ENCODE data around the gene AP4M1. TPM values are rescaled to one million over a fixed set of nuclear protein-coding genes. Genes with fewer than 3 reads are reported as not detected.
A peak's percentile ranks its signal among the peaks of the same experiment; 100 is the strongest.

The AP4M1 gene
- total RNA-seq: 10 to 100 TPM; 13.4 to 16.0 (median 16.0) TPM

- peaks cover 34% of the 10 kb centered on the region for H3K4me1 Mint-ChIP-seq (ENCODE audit: low read depth)
- H3K9me3 Mint-ChIP-seq: no peaks in the 10 kb centered on the region
- peaks cover 39% of the 10 kb centered on the region for H3K36me3 Mint-ChIP-seq (ENCODE audit: insufficient read depth)
- ATAC-seq (peak; percentile 87 to 89), DNase-seq (peak; percentile 92)
- no peaks in the 10 kb centered on the region for H3K27me3 Mint-ChIP-seq (ENCODE audit: low read depth)
- H3K4me3 Mint-ChIP-seq: peak within 1 kb of the TSS; percentile 94
Observed at GRCh38 chr7:100101016-100101862, at the start of gene AP4M1, which contains the start of gene MCM7. Gene AP4M1, plus strand, starts transcription at chr7:100101643. Its CDS starts 72 bp downstream, at chr7:100101715. Gene MCM7, minus strand, starts transcription at chr7:100101397. Its CDS starts 103 bp downstream, at chr7:100101294.

GRCh38 chr7:100053215-100053614 is 48.2 kb upstream of the AP4M1 start:
- peaks cover 4% of the 10 kb centered on the region for H3K36me3 Mint-ChIP-seq (ENCODE audit: insufficient read depth)
- no peak overlapping the region for H3K4me3 Mint-ChIP-seq
- DNase-seq (no peak), ATAC-seq (no peak)
- peaks cover 11% of the 10 kb centered on the region for H3K4me1 Mint-ChIP-seq (ENCODE audit: low read depth)
- no peaks in the 10 kb centered on the region for H3K9me3 Mint-ChIP-seq
- H3K27me3 Mint-ChIP-seq (ENCODE audit: low read depth): no peaks in the 10 kb centered on the region

GRCh38 chr7:100057006-100057405 is 44.4 kb upstream of the AP4M1 start:
- Mint-ChIP-seq H3K4me1 (ENCODE audit: low read depth) (no peaks in the 10 kb centered on the region), H3K27me3 (ENCODE audit: low read depth) (no peaks in the 10 kb centered on the region), H3K36me3 (ENCODE audit: insufficient read depth) (peaks cover 12% of the 10 kb centered on the region), H3K9me3 (no peaks in the 10 kb centered on the region), H3K4me3 (no peak overlapping the region)
- DNase-seq (no peak), ATAC-seq (no peak)

GRCh38 chr7:100059251-100059739 is 42.1 kb upstream of the AP4M1 start:
- Mint-ChIP-seq H3K27me3 (ENCODE audit: low read depth) (no peaks in the 10 kb centered on the region), H3K36me3 (ENCODE audit: insufficient read depth) (peaks cover 20% of the 10 kb centered on the region), H3K4me3 (no peak overlapping the region), H3K9me3 (no peaks in the 10 kb centered on the region), H3K4me1 (ENCODE audit: low read depth) (no peaks in the 10 kb centered on the region)
- DNase-seq (no peak), ATAC-seq (no peak)

- H3K36me3 Mint-ChIP-seq (ENCODE audit: insufficient read depth): peaks cover 27% of the 10 kb centered on the region
- H3K9me3 Mint-ChIP-seq: no peaks in the 10 kb centered on the region
- ATAC-seq: no peak
- H3K27me3 Mint-ChIP-seq (ENCODE audit: low read depth): no peaks in the 10 kb centered on the region
- no peak for DNase-seq
- H3K4me1 Mint-ChIP-seq (ENCODE audit: low read depth): no peaks in the 10 kb centered on the region
- no peak overlapping the region for H3K4me3 Mint-ChIP-seq
Observed at GRCh38 chr7:100061518-100062193, 39.8 kb upstream of the AP4M1 start.

GRCh38 chr7:100063376-100063775 is 38.1 kb upstream of the AP4M1 start:
- Mint-ChIP-seq H3K27me3 (ENCODE audit: low read depth) (no peaks in the 10 kb centered on the region), H3K4me1 (ENCODE audit: low read depth) (no peaks in the 10 kb centered on the region), H3K4me3 (no peak overlapping the region), H3K9me3 (no peaks in the 10 kb centered on the region), H3K36me3 (ENCODE audit: insufficient read depth) (peaks cover 25% of the 10 kb centered on the region)
- DNase-seq: no peak
- no peak for ATAC-seq

GRCh38 chr7:100064162-100064561 is 37.3 kb upstream of the AP4M1 start:
- peaks cover 25% of the 10 kb centered on the region for H3K36me3 Mint-ChIP-seq (ENCODE audit: insufficient read depth)

GRCh38 chr7:100065452-100066186 is 35.8 kb upstream of the AP4M1 start:
- no peaks in the 10 kb centered on the region for H3K9me3 Mint-ChIP-seq
- no peaks in the 10 kb centered on the region for H3K27me3 Mint-ChIP-seq (ENCODE audit: low read depth)
- H3K4me3 Mint-ChIP-seq: no peak overlapping the region
- H3K4me1 Mint-ChIP-seq (ENCODE audit: low read depth): no peaks in the 10 kb centered on the region
- ATAC-seq (no peak), DNase-seq (no peak)
- H3K36me3 Mint-ChIP-seq (ENCODE audit: insufficient read depth): peaks cover 34% of the 10 kb centered on the region

More at GRCh38 chr7:100064162-100064561, 37.3 kb upstream of the AP4M1 start:
- no peak for DNase-seq
- no peaks in the 10 kb centered on the region for H3K27me3 Mint-ChIP-seq (ENCODE audit: low read depth)
- H3K4me1 Mint-ChIP-seq (ENCODE audit: low read depth): no peaks in the 10 kb centered on the region
- no peak overlapping the region for H3K4me3 Mint-ChIP-seq
- ATAC-seq: no peak
- H3K9me3 Mint-ChIP-seq: no peaks in the 10 kb centered on the region

GRCh38 chr7:100066953-100067352 is 34.5 kb upstream of the AP4M1 start:
- no peaks in the 10 kb centered on the region for H3K4me1 Mint-ChIP-seq (ENCODE audit: low read depth)
- H3K36me3 Mint-ChIP-seq (ENCODE audit: insufficient read depth): peaks cover 43% of the 10 kb centered on the region
- no peaks in the 10 kb centered on the region for H3K27me3 Mint-ChIP-seq (ENCODE audit: low read depth)

GRCh38 chr7:100069991-100070390 is 31.5 kb upstream of the AP4M1 start:
- Mint-ChIP-seq H3K27me3 (ENCODE audit: low read depth) (no peaks in the 10 kb centered on the region), H3K4me1 (ENCODE audit: low read depth) (no peaks in the 10 kb centered on the region), H3K9me3 (peaks cover 14% of the 10 kb centered on the region), H3K36me3 (ENCODE audit: insufficient read depth) (peaks cover 51% of the 10 kb centered on the region), H3K4me3 (no peak overlapping the region)
- DNase-seq (no peak), ATAC-seq (no peak)

More at GRCh38 chr7:100066953-100067352, 34.5 kb upstream of the AP4M1 start:
- DNase-seq (no peak), ATAC-seq (no peak)
- Mint-ChIP-seq H3K9me3 (peaks cover 8% of the 10 kb centered on the region), H3K4me3 (no peak overlapping the region)

GRCh38 chr7:100071018-100071723 is 30.3 kb upstream of the AP4M1 start:
- Mint-ChIP-seq H3K36me3 (ENCODE audit: insufficient read depth) (peaks cover 62% of the 10 kb centered on the region), H3K4me3 (no peak overlapping the region)
- ATAC-seq: no peak

GRCh38 chr7:100072462-100072861 is 29.0 kb upstream of the AP4M1 start:
- Mint-ChIP-seq H3K36me3 (ENCODE audit: insufficient read depth) (peaks cover 71% of the 10 kb centered on the region), H3K27me3 (ENCODE audit: low read depth) (no peaks in the 10 kb centered on the region), H3K9me3 (peaks cover 14% of the 10 kb centered on the region), H3K4me3 (no peak overlapping the region), H3K4me1 (ENCODE audit: low read depth) (no peaks in the 10 kb centered on the region)
- DNase-seq (no peak), ATAC-seq (no peak)

More at GRCh38 chr7:100071018-100071723, 30.3 kb upstream of the AP4M1 start:
- Mint-ChIP-seq H3K4me1 (ENCODE audit: low read depth) (no peaks in the 10 kb centered on the region), H3K9me3 (peaks cover 14% of the 10 kb centered on the region), H3K27me3 (ENCODE audit: low read depth) (no peaks in the 10 kb centered on the region)
- DNase-seq: no peak

- no peak for DNase-seq
- Mint-ChIP-seq H3K4me3 (no peak overlapping the region), H3K36me3 (ENCODE audit: insufficient read depth) (peaks cover 72% of the 10 kb centered on the region), H3K4me1 (ENCODE audit: low read depth) (peaks cover 8% of the 10 kb centered on the region), H3K27me3 (ENCODE audit: low read depth) (no peaks in the 10 kb centered on the region), H3K9me3 (peaks cover 14% of the 10 kb centered on the region)
- ATAC-seq: no peak
Observed at GRCh38 chr7:100074841-100075240, 26.6 kb upstream of the AP4M1 start.
